ENCODE measurements around the gene RAVER2.
"Not testable (repeated sequence)": the region's sequence is repeated elsewhere in the genome, so short reads cannot be mapped to it uniquely, and the experiment has no call there.

Gene RAVER2

GRCh38 chr1:64748706-64749105 is 3.8 kb downstream of the RAVER2 start:
- no peak for DNase-seq (ENCODE audit: low read depth)

GRCh38 chr1:64750092-64750491 is 5.2 kb downstream of the RAVER2 start:
- no peak for DNase-seq (ENCODE audit: low read depth)

GRCh38 chr1:64750875-64751274 is 6.0 kb downstream of the RAVER2 start:
- DNase-seq (ENCODE audit: low read depth) = peak; percentile 32

- DNase-seq (ENCODE audit: low read depth) = no peak
Measured at GRCh38 chr1:64754173-64754572, 9.3 kb downstream of the RAVER2 start.

GRCh38 chr1:64755361-64755760 is 10.5 kb downstream of the RAVER2 start:
- DNase-seq (ENCODE audit: low read depth) = no peak

GRCh38 chr1:64756770-64757169 is 11.9 kb downstream of the RAVER2 start:
- DNase-seq (ENCODE audit: low read depth) = no peak

GRCh38 chr1:64757213-64757612 is 12.3 kb downstream of the RAVER2 start:
- DNase-seq (ENCODE audit: low read depth) = peak; percentile 36

- DNase-seq (ENCODE audit: low read depth) = no peak
Measured at GRCh38 chr1:64758233-64758632, 13.4 kb downstream of the RAVER2 start.

- no peak for DNase-seq (ENCODE audit: low read depth)
Measured at GRCh38 chr1:64759968-64760367, 15.1 kb downstream of the RAVER2 start.

GRCh38 chr1:64765012-64765411 is 20.1 kb downstream of the RAVER2 start:
- DNase-seq (ENCODE audit: low read depth) = peak; percentile 15

- no peak for DNase-seq (ENCODE audit: low read depth)
Measured at GRCh38 chr1:64765826-64766225, 21.0 kb downstream of the RAVER2 start.

- DNase-seq (ENCODE audit: low read depth) = peak; percentile 93
Measured at GRCh38 chr1:64766429-64766828, 21.6 kb downstream of the RAVER2 start.

- DNase-seq (ENCODE audit: low read depth) = no peak
Measured at GRCh38 chr1:64769482-64769881, 24.6 kb downstream of the RAVER2 start.

- no peak for DNase-seq (ENCODE audit: low read depth)
Measured at GRCh38 chr1:64769971-64770370, 25.1 kb downstream of the RAVER2 start.

GRCh38 chr1:64773306-64773705 is 28.4 kb downstream of the RAVER2 start:
- not testable (repeated sequence) for DNase-seq (ENCODE audit: low read depth)

GRCh38 chr1:64775113-64775512 is 30.2 kb downstream of the RAVER2 start:
- no peak for DNase-seq (ENCODE audit: low read depth)

GRCh38 chr1:64782044-64782443 is 37.2 kb downstream of the RAVER2 start:
- DNase-seq (ENCODE audit: low read depth) = not testable (repeated sequence)

GRCh38 chr1:64782848-64783247 is 38.0 kb downstream of the RAVER2 start:
- DNase-seq (ENCODE audit: low read depth) = not testable (repeated sequence)

- no peak for DNase-seq (ENCODE audit: low read depth)
Measured at GRCh38 chr1:64790832-64791487, 46.1 kb downstream of the RAVER2 start.

- DNase-seq (ENCODE audit: low read depth) = no peak
Measured at GRCh38 chr1:64798872-64799271, 54.0 kb downstream of the RAVER2 start.

- no peak for DNase-seq (ENCODE audit: low read depth)
Measured at GRCh38 chr1:64801851-64802523, 57.1 kb downstream of the RAVER2 start.

- DNase-seq (ENCODE audit: low read depth) = no peak
Measured at GRCh38 chr1:64809309-64809708, 64.4 kb downstream of the RAVER2 start.

GRCh38 chr1:64810001-64810400 is 65.1 kb downstream of the RAVER2 start:
- no peak for DNase-seq (ENCODE audit: low read depth)

- no peak for DNase-seq (ENCODE audit: low read depth)
Measured at GRCh38 chr1:64811131-64811530, 66.3 kb downstream of the RAVER2 start.
